K562 (cell line): ENCODE data around the gene UBE2Q1. TPM values are rescaled to one million over a fixed set of nuclear protein-coding genes. Genes with fewer than 3 reads are reported as not detected.

Experiments
- ATAC-seq: fragments of 200-7000 bp; cut with Tn5 transposase; 3 replicates; pipeline ENCODE4 v1.9.1; 2020; ENCODE audit warnings: moderate library complexity
- BruUV-seq: library from RNA; stranded (reverse); fragments of 400-500 nt; replicated peaks from 2 replicates; lab custom pipeline; 2021; lab: Mats Ljungman, UMichigan
- CTCF ChIA-PET: fragments of 300-600 bp; formaldehyde crosslinking; extraction: SDS; loops from one replicate; lab custom pipeline; 2021; ENCODE audit warnings: low intra/inter-chr PET ratio; lab: Yijun Ruan, JAX
- POLR2A ChIA-PET: fragments of 300-600, 350-650 bp; sonication (Branson Sonifier 250); formaldehyde crosslinking; extraction: SDS; loops from one replicate; lab custom pipeline; 2021; ENCODE audit warnings: antibody characterized with exemption, inconsistent platforms; lab: Yijun Ruan, JAX
- DNase-seq, 4 experiments: peaks; one replicate each; pipeline versions ENCODE4 v3.0.0 to v3.0.0-alpha.2; 2011 to 2018; ENCODE audit warnings: low spot score in 3 of 4, mixed read lengths in 3 of 4; ENCODE audit errors: extremely low read depth in 1 of 4
- FAIRE-seq: peaks from 2 replicates; lab custom pipeline; 2011; peaks lifted over from hg19 to GRCh38; lab: Jason Lieb, UNC
- H2AFZ ChIP-seq: 2 replicates; pipeline ENCODE4 v1.6.0; 2011; ENCODE audit warnings: low read depth, low read length, control low read depth, inconsistent platforms
- H3K27ac ChIP-seq: fragments of 200-600 bp; 3 replicates; pipeline ENCODE4 v1.8.0; 2011; ENCODE audit warnings: low read depth, mild to moderate bottlenecking, control low read depth, inconsistent platforms, low read length, moderate library complexity, mixed read lengths; ENCODE audit errors: extremely low read depth
- H3K27me3 ChIP-seq, 2 experiments: fragments of 300-600 bp in 1 of 2; 2 replicates in 1 of 2; 3 replicates in 1 of 2; pipeline versions ENCODE4 v1.6.0 to v1.8.0; 2011; ENCODE audit warnings: inconsistent platforms in 2 of 2, low read length in 2 of 2, mild to moderate bottlenecking in 1 of 2, mixed read lengths in 1 of 2, moderate library complexity in 1 of 2; ENCODE audit not compliant: control insufficient read depth in 2 of 2, insufficient read depth in 2 of 2
- H3K36me3 ChIP-seq: fragments of 300-600 bp; 3 replicates; pipeline ENCODE4 v1.8.0; 2011; ENCODE audit warnings: mild to moderate bottlenecking, low read length, inconsistent platforms; ENCODE audit not compliant: control insufficient read depth, insufficient read depth
- H3K4me1 ChIP-seq, 2 experiments: fragments of 200-600 bp in 1 of 2; replicated peaks in 1 of 2; 2 replicates in 1 of 2; 3 replicates in 1 of 2; pipeline versions ENCODE4 v1.5.1 to v1.8.0; 2011; ENCODE audit warnings: inconsistent platforms in 2 of 2, low read length in 2 of 2, mild to moderate bottlenecking in 1 of 2, mixed read lengths in 1 of 2, moderate library complexity in 1 of 2; ENCODE audit not compliant: control insufficient read depth in 2 of 2, insufficient read depth in 2 of 2
- H3K4me2 ChIP-seq: 2 replicates; pipeline ENCODE4 v1.6.1; 2011; ENCODE audit warnings: low read length, control low read depth, inconsistent platforms, mixed read lengths; ENCODE audit not compliant: insufficient read depth
- H3K4me3 ChIP-seq: fragments of 200-600 bp; sonication (generic), shearing (Covaris generic); 2 replicates; pipeline ENCODE4 v1.5.1; 2016; ENCODE audit warnings: control low read depth, inconsistent platforms
- H3K79me2 ChIP-seq: fragments of 200-600 bp; 3 replicates; pipeline ENCODE4 v1.8.0; 2011; ENCODE audit warnings: low read length, inconsistent platforms; ENCODE audit not compliant: control insufficient read depth, insufficient read depth
- H3K9ac ChIP-seq, 2 experiments: 2 replicates each; pipeline versions ENCODE4 v1.6.0 to v1.6.1; 2011; ENCODE audit warnings: low read depth in 2 of 2, low read length in 2 of 2, control low read depth in 1 of 2, inconsistent platforms in 1 of 2, mild to moderate bottlenecking in 1 of 2, mixed read lengths in 1 of 2; ENCODE audit not compliant: insufficient read depth in 1 of 2
- H3K9me1 ChIP-seq: one replicate; pipeline ENCODE4 v1.6.0; 2011; ENCODE audit warnings: inconsistent platforms, mild to moderate bottlenecking, low read length, moderate library complexity; ENCODE audit not compliant: control insufficient read depth, insufficient read depth
- H3K9me3 ChIP-seq: replicated peaks from 2 replicates; pipeline ENCODE4 v1.5.1; 2011; ENCODE audit warnings: low read depth, low read length, inconsistent platforms; ENCODE audit not compliant: control insufficient read depth, insufficient read depth
- H4K20me1 ChIP-seq: replicated peaks from 2 replicates; pipeline ENCODE4 v1.6.1; 2011; ENCODE audit warnings: low read length, inconsistent platforms, mixed read lengths; ENCODE audit not compliant: control insufficient read depth, insufficient read depth
- RBM15 ChIP-seq: fragments of 200-400 bp; formaldehyde crosslinking; IDR thresholded peaks from 2 replicates; pipeline ENCODE4 v1.6.1; 2018; ENCODE audit warnings: mild to moderate bottlenecking, low read length, moderate library complexity; ENCODE audit not compliant: insufficient read depth
- RFX1 ChIP-seq: fragments of 450-650 bp; IDR thresholded peaks from 2 replicates; pipeline ENCODE4 v1.6.1; 2016; ENCODE audit warnings: mild to moderate bottlenecking, moderate library complexity
- RFX5 ChIP-seq: IDR thresholded peaks from 2 replicates; pipeline ENCODE4 v1.6.1; 2011; ENCODE audit warnings: low read depth, mild to moderate bottlenecking, improper control_type of control experiment, low read length
- TFAM ChIP-seq: fragments of 250-450 bp; sonication (Bioruptor Pico); conservative IDR thresholded peaks from 2 replicates; pipeline ENCODE4 v1.5.0; 2021; ENCODE audit warnings: mild to moderate bottlenecking, moderate library complexity
- WGBS: fragments of 100-300 bp; shearing (Covaris generic); methylation state at CpG from one replicate; pipeline ENCODE4 v1.1.6; 2016; ENCODE audit warnings: low coverage, mixed read lengths; ENCODE audit not compliant: insufficient coverage; ENCODE audit errors: missing lambda C conversion rate; 5-methylcytosine and 5-hydroxymethylcytosine counted together
- in situ Hi-C: fragments of 300-500 bp; cut with MboI; formaldehyde crosslinking; loops from 4 replicates; pipeline ENCODE4 v1.15.0; 2018; ENCODE audit warnings: inconsistent platforms, mixed read lengths
- intact Hi-C: fragments of 100-400 bp; cut with micrococcal nuclease; formaldehyde crosslinking; loops from 2 replicates; pipeline ENCODE4 v1.14.2; 2022
- polyA plus RNA-seq, 8 experiments: library from polyadenylated mRNA; depleted of rRNA in 4 of 8; stranded (reverse) in 5 of 8; unstranded in 3 of 8; fragments of >200 nt; fragmentation: Nextera tagmentation in 2 of 8; fragmentation: Illumina TruSeq in 1 of 8; extraction: Ambion mirVana in 2 of 8; extraction: Trizol in 1 of 8; gene quantifications; 2 replicates each; pipeline versions ENCODE4 v1.2.1 to v1.2.3, GENCODE V29; 2011 to 2014; ENCODE audit warnings: inconsistent platforms in 1 of 8, missing spikeins in 1 of 8
- total RNA-seq, 7 experiments: library from RNA; depleted of rRNA in 6 of 7; stranded (reverse); fragments of >200 nt in 6 of 7; fragmentation: Illumina TruSeq in 2 of 7; extraction: Trizol in 2 of 7; gene quantifications; 2 replicates each; pipeline versions ENCODE4 v1.2.1 to v1.2.3, GENCODE V29; 2011 to 2021; ENCODE audit warnings: low replicate concordance in 1 of 7
- TF ChIP-seq, protein P1 (sequence below), 2 experiments: IDR thresholded peaks; 2 replicates each; pipeline ENCODE4 v1.6.1; 2011; ENCODE audit warnings: borderline replicate concordance in 1 of 2, control low read depth in 1 of 2, low read depth in 1 of 2, low read length in 1 of 2, mild to moderate bottlenecking in 1 of 2, mixed read lengths in 1 of 2, moderate library complexity in 1 of 2; ENCODE audit not compliant: insufficient read depth in 1 of 2, insufficient read length in 1 of 2, poor library complexity in 1 of 2, severe bottlenecking in 1 of 2; ENCODE audit errors: extremely low read depth in 1 of 2

The UBE2Q1 gene
- total and polyA plus RNA-seq, 9 of the 15 experiments (the other 6 are each of a cell fraction or from before 2014, with no cell fraction given): 8.0 to 58.8 (median 27.6) TPM

DNA sequence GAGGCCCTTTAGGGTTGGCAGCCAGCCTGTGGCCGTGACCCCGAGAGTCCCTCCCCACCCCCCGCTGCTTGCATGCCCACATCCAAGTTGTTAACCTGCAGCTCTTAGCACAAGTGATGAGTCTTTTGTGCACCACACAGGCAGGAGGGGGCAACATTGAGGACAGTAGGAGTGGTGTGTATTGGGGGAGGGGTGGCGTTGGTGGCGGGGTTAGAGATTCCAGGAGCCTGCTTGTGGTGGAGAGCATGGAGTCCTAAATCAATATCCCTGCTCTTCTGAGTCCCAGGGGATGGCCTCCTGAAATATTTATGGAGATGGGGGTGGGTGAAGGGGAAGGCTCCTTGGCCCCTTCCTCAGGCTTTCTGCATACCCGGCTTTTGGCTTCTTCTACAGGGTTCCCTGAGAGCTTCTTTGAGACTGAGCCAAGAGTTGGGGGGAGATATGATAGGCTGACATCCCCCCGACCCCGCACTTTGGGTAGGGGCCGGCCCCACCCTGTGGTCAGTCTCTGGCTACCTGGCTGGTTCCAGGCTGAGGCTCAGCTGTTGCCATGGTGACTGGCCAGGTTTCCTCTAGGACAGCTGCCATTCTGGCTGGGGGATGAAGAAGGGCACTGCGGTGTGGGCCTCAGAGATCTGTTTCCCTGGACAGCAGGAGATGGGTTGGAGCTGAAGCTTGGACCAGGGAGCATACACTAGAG lies 14.2 kb upstream of the UBE2Q1 start:
- TF ChIP-seq RFX1: peak; percentile 77
- no peak for TF ChIP-seq TFAM (CRISPR knock-in tag)
- no peak for TF ChIP-seq RBM15
- peak; percentile 59; the same call in 1 of the 2 replicates for TF ChIP-seq RFX5
- H3K27me3 ChIP-seq: peaks cover 24 to 59% of the 10 kb centered on the region in 2 experiments; a peak in 4 of 5 replicates
- no peak overlapping the region for H2AFZ ChIP-seq
- FAIRE-seq (no peak), DNase-seq (peak in 1 of 4 experiments; percentile 34), ATAC-seq (no peak)
- no peaks in the 10 kb centered on the region for H3K9me3 ChIP-seq
- BruUV-seq: no TSS peak
- H3K9me1 ChIP-seq: no peaks in the 10 kb centered on the region
- H3K27ac ChIP-seq: no peak overlapping the region
- H4K20me1 ChIP-seq: peaks cover 18% of the 10 kb centered on the region
- ChIA-PET CTCF (no interaction called here), POLR2A (interaction anchor here (0.6 to 1.1 kb wide), 2 partner anchors 11 to 20 kb away, joined by 3 read pairs; no protein-coding TSS in a partner anchor)
- H3K4me1 ChIP-seq: peaks cover 0 to 14% of the 10 kb centered on the region in 2 experiments; a peak in 2 of 5 replicates
- WGBS: 9% methylated on average over 9 of the region's 10 CpGs
- no peaks in the 10 kb centered on the region for H3K36me3 ChIP-seq
- no peak overlapping the region for H3K4me2 ChIP-seq
- in situ Hi-C loops (no loop called here), intact Hi-C loops (no loop called here)
- H3K79me2 ChIP-seq: no peaks in the 10 kb centered on the region
- no peak overlapping the region for H3K4me3 ChIP-seq
- H3K9ac ChIP-seq: no peak overlapping the region

DNA sequence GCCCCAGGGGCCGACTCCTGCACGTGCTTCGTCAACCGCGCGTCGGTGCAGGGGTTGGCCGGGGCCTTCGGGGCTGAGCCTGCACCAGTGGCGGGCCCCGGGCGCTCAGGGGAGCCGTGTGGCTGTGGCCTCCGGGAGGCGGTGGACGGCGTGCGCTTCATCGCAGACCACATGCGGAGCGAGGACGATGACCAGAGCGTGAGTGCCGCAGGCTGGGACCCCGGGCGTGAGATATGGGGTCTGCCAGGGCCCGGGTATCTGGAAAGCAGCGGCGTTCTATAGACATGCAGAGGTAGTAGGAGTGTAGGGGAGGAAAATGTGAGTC lies 13.5 kb upstream of the UBE2Q1 start:
- Histone ChIP-seq H3K9ac (no peak overlapping the region), H3K4me2 (no peak overlapping the region), H2AFZ (no peak overlapping the region), H3K27me3 (peaks cover 31 to 66% of the 10 kb centered on the region in 2 experiments; a peak in 4 of 5 replicates), H3K4me3 (no peak overlapping the region), H3K9me3 (no peaks in the 10 kb centered on the region), H3K36me3 (no peaks in the 10 kb centered on the region), H3K27ac (no peak overlapping the region), H3K9me1 (no peaks in the 10 kb centered on the region), H3K79me2 (no peaks in the 10 kb centered on the region), H3K4me1 (peaks cover 0 to 17% of the 10 kb centered on the region in 2 experiments; a peak in 2 of 5 replicates), H4K20me1 (peaks cover 14% of the 10 kb centered on the region)
- in situ Hi-C loops: no loop called here
- CTCF ChIA-PET: no interaction called here
- intact Hi-C loops: no loop called here
- no TSS peak for BruUV-seq
- no peak for TF ChIP-seq RFX5
- TF ChIP-seq, protein P1, sequence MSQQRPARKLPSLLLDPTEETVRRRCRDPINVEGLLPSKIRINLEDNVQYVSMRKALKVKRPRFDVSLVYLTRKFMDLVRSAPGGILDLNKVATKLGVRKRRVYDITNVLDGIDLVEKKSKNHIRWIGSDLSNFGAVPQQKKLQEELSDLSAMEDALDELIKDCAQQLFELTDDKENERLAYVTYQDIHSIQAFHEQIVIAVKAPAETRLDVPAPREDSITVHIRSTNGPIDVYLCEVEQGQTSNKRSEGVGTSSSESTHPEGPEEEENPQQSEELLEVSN (IDR thresholded peaks at IDR 0.05; ENCODE audit: borderline replicate concordance in 1 of 2, extremely low read depth in 1 of 2, insufficient read depth in 1 of 2, insufficient read length in 1 of 2, low read depth in 1 of 2, low read length in 1 of 2, poor library complexity in 1 of 2, severe bottlenecking in 1 of 2): peak in 1 of 2 experiments; percentile 50
- ATAC-seq: no peak
- DNase-seq: no peak
- POLR2A ChIA-PET: no interaction called here
- WGBS: 26% methylated on average over 16 of the region's 29 CpGs
- FAIRE-seq: no peak
